ENCODE data around the gene SNTB2. TPM values are rescaled to one million over a fixed set of nuclear protein-coding genes. Genes with fewer than 3 reads are reported as not detected.

Gene SNTB2
- total RNA-seq, 1 donor from 2014 or later: 5.8 TPM

DNA sequence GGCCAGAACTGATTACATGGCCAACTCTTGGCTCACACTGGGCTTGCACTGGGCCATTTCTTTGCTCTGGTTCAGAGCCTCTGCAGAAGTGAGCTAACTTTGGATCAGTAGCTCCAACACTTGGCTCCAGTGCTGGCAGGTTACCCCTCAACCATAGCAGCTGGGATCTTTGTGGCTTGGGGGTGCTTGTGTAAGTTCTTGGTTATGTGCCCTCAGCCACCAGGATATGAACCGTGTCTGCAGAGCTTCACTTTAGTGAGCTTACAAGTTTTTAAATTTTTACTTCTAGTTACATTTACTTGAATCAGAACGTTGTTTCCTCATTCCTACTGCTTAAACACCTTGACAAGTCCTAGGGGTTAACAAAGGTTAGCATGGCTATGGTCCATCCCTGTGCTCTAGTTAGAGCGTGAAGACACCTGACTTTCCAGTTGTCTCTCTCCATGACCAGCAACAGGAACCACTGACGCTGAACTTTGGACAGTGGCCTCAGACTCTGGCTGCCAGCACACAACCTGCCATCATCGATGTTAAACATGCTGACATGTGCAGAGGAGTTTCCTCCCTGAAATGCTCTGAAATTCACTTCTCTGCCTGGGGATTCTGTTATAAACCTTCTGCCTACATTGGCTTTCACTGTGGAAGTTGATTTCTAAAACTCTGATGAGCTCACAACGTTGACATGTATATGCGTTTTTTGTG, 139.4 kb downstream of the SNTB2 start:
- H3K4me3 ChIP-seq (ENCODE audit: low read depth, low read length): peak overlapping the region; percentile 18
- DNase-seq (ENCODE audit: low read depth): peak; percentile 97
- TF ChIP-seq, protein P1, sequence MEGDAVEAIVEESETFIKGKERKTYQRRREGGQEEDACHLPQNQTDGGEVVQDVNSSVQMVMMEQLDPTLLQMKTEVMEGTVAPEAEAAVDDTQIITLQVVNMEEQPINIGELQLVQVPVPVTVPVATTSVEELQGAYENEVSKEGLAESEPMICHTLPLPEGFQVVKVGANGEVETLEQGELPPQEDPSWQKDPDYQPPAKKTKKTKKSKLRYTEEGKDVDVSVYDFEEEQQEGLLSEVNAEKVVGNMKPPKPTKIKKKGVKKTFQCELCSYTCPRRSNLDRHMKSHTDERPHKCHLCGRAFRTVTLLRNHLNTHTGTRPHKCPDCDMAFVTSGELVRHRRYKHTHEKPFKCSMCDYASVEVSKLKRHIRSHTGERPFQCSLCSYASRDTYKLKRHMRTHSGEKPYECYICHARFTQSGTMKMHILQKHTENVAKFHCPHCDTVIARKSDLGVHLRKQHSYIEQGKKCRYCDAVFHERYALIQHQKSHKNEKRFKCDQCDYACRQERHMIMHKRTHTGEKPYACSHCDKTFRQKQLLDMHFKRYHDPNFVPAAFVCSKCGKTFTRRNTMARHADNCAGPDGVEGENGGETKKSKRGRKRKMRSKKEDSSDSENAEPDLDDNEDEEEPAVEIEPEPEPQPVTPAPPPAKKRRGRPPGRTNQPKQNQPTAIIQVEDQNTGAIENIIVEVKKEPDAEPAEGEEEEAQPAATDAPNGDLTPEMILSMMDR (conservative IDR thresholded peaks at IDR 0.05; ENCODE audit: low read depth, low read length): no peak

DNA sequence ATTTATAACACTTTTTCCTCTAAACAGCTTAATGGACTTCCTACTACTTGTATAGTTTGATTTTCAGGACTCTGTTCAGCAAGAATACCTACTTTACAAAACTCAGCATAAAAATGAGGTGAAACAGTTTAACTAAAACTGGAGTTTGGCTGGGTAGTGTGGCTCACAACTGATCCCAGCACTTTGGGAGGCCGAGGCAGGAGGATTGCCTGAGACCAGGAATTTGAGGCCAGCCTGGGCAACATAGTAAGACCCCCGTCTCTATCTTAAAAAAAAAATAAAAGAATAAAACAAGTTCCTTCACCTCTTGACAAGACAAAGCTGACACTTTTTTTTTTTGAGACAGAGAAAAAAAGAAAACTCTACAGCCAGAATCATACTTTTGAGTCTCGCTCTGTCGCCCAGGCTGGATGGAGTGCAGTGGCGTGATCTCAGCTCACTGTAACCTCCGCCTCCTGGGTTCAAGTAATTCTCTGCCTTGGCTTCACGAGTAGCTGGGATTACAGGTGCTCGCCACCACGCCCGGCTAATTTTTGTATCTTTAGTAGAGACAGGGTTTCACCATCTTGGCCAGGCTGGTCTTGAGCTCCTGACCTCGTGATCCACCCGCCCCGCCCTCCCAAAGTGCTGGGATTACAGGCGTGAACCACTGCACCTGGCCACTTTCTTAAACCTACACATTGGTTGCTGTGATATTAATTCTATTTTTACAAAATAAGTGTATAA, 140.8 kb downstream of the SNTB2 start:
- TF ChIP-seq, protein P1 (conservative IDR thresholded peaks at IDR 0.05; ENCODE audit: low read depth, low read length): no peak
- DNase-seq (ENCODE audit: low read depth): no peak
- peak overlapping the region; percentile 78 for H3K4me3 ChIP-seq (ENCODE audit: low read depth, low read length)

DNA sequence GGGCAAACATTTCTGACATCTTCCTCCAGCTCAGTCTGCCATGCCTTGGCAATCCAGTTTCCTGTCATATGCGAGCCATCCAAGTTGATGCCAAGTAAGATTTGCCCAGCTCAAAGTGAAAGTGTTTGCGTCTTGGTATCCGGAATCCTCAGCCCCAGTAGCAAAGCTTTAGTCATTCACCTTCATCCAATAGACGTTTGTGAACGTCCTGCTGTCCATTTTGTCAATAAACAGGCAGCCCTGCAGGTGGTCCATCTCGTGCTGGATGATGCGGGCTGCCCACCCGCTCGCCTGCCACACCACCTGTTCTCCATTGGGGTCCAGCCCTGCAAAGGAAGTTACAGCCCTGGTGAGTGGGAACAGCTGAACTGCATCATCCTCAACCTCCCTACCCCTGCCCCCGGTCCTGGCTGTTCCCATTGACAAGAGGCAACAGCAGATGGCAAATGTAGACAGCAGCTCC, 141.9 kb downstream of the SNTB2 start:
- DNase-seq (ENCODE audit: low read depth): no peak
- TF ChIP-seq, protein P1 (conservative IDR thresholded peaks at IDR 0.05; ENCODE audit: low read depth, low read length): no peak
- peak overlapping the region; percentile 78 for H3K4me3 ChIP-seq (ENCODE audit: low read depth, low read length)

DNA sequence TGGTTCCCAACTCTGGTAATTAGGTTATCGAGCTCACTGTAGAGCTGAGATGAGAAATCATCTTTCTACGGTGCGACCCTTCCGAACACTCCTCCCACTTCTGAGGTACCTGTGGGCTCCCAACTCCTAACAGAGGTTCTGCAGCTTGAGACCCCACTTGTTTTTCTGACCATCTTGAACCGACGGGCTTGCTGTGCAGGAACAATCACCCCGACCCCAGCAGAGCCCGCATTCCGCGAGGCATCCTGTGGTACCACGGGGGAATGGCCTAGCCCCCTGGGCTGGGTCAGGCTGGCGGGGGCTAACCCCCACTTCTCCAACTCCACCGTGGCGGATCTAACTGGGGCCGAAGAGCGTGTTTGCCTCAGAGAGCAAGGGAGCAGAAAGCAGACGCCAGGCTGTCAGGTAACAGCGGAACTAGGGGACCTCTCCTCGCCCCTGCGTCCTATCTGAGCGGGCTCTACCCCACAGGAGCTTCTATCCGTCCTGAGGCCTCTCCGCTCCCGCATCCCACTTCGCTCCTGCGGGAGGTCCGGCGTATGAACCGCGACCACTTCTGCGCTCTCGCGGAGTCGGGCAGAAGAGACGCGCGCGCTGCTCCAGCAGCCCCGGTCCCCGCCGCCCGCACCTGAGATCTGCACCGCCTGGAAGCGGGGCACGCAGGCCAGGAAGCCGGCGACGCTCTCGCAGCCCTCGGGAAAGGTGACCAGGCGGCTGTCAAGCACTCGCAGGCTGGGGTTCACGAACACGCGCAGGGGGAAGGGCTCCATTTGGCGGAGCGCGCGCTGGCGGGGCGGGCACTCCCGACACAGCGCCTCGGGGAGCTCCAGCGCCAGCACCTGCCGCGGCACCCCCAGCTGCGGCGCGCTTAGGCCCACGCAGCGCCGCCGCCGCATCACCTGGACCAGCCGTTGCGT, 142.7 kb downstream of the SNTB2 start:
- TF ChIP-seq, protein P1 (conservative IDR thresholded peaks at IDR 0.05; ENCODE audit: low read depth, low read length): no peak
- no peak for DNase-seq (ENCODE audit: low read depth)
- H3K4me3 ChIP-seq (ENCODE audit: low read depth, low read length): peak overlapping the region; percentile 78

DNA sequence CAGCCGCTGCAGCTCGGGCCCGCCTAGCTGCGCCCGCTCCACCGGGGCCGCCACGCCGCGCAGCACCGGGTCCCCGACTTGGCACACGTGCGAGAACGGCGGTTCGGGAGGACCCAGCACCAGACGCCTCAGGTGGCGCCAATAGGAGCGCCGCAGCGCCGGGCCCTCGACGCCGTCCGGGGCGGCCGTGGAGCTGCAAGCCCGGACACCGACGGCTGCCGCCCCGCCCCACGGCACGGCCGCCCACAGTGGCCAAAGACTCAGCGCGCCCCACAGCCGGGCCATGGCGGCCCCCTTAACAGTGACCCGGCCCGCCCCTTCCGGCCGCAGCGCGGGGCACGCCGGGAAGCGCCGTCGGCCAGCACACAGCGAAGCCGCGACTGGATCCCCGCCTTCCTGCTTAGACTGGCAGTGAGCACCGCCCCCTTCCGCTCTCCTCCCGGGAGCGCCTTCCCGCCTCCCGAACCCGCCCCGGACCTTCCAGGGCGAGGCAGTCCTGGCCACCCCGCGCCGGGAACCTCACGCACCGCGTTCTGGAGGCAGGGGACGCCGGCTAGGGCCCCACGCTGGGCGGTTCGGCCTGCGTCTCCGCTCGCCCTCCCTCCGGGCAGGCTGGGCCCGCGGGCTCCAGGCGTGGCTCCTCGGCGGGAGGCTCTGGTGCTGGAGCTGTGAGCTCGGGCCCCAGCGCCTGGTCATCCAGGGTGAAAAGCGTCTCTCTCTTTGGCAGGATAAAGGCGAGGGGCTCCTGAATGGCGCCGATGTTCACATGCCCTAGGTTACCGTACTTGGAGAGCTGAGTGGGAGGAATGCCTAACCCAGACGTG, 143.5 kb downstream of the SNTB2 start, which contains the start of gene PDF:
Gene PDF (minus strand): TSS at position 303 of the 824 bp plus-strand sequence. CDS start 18 bp downstream, at position 285.
- DNase-seq (ENCODE audit: low read depth): no peak
- H3K4me3 ChIP-seq (ENCODE audit: low read depth, low read length): peak within 1 kb of the TSS; percentile 78
- TF ChIP-seq, protein P1 (conservative IDR thresholded peaks at IDR 0.05; ENCODE audit: low read depth, low read length): no peak

DNA sequence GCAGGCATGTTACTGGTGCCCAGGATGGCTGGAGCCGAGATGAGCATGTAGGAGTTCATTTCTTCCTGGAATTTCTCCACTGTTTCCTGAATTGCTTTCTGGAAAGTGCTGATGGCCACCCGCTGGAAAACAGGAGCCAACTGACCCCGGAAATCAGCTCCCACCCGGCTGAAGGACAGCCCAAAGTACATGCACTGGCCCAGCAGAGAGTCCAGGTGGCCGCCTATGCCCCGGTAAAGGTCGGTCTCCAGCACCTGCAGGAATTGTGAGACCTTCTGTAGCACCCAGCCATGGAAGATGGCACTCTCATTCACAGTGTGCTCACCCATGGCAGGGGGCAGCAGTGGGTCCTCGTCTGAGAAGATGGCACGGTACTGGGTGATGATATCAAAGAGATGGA, 147.7 kb downstream of the SNTB2 start:
- TF ChIP-seq, protein P1 (conservative IDR thresholded peaks at IDR 0.05; ENCODE audit: low read depth, low read length): no peak
- no peak overlapping the region for H3K4me3 ChIP-seq (ENCODE audit: low read depth, low read length)
- no peak for DNase-seq (ENCODE audit: low read depth)
